GM12872 (cell line): ENCODE data around the gene RALA.

Source experiments
- CTCF ChIP-seq: IDR thresholded peaks from 3 replicates; pipeline ENCODE4 v1.5.1; 2011; ENCODE audit warnings: low read depth, mild to moderate bottlenecking, low read length, moderate library complexity; ENCODE audit not compliant: insufficient read depth

The RALA gene

GRCh38 chr7:39606352-39606751 lies 17.0 kb upstream of the RALA start:
- TF ChIP-seq CTCF: no peak

GRCh38 chr7:39606941-39607340 lies 16.4 kb upstream of the RALA start:
- no peak for TF ChIP-seq CTCF

DNA sequence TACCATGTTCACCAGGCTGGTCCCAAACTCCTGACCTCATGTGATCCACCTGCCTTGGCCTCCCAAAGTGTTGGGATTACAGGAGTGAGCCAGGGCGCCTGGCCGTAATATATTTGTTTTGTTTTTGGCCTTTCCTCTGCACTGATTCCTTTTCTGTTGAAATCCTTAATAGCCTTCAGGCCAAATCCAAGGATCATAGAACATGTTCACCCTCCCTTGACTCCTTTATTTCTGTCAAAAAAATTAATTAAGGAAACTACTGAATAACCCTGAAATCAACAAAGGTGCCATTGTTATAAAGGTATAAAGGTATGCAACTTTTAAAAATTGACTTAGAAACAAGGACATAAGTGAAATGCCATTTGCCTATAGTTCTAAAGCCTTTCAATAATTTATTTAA lies 15.5 kb upstream of the RALA start:
- TF ChIP-seq CTCF: no peak

GRCh38 chr7:39608278-39608677 lies 15.1 kb upstream of the RALA start:
- no peak for TF ChIP-seq CTCF

GRCh38 chr7:39609113-39609934 lies 14.0 kb upstream of the RALA start:
- peak; percentile 30; the same call in 1 of the 3 replicates for TF ChIP-seq CTCF

- TF ChIP-seq CTCF: no peak; the same call in 2 of the 3 replicates
Measured at GRCh38 chr7:39609935-39610263, 13.5 kb upstream of the RALA start.

- TF ChIP-seq CTCF: no peak
Measured at GRCh38 chr7:39613577-39613976, 9.8 kb upstream of the RALA start.
